ENCODE data around the gene TAB2. TPM values are rescaled to one million over a fixed set of nuclear protein-coding genes. Genes with fewer than 3 reads are reported as not detected.
"Not testable (repeated sequence)": the region's sequence is repeated elsewhere in the genome, so short reads cannot be mapped to it uniquely, and the experiment has no call there.

TAB2 gene
- total RNA-seq, 1 experiment from 2014 or later, result 45.8 TPM

DNA sequence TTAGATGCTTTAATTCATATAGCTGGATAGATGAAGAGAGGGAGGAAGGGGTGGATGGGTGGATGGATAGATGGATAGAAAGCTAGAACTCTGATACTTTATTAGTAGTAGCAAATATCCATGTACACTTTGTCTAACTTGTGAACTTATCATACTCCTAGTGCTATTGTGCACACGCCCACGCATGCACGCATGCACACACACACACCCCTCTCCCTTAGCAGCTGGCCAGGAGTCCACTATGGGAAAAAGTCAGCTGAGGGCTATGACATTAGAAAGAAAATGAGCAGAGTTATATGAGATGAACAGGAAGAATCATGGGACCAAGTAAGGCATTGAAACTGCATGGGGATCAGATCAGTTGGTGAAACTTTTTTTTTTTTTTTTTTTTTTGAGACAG, 28.6 kb downstream of the TAB2 start:
- H3K27ac ChIP-seq, result no peak overlapping the region
- no peak for DNase-seq
- POLR2A ChIA-PET (ENCODE audit: unreplicated experiment), result no interaction called here
- H3K9me3 ChIP-seq (ENCODE audit: insufficient read depth, low read depth), result no peaks in the 10 kb centered on the region
- intact Hi-C loops (cut with micrococcal nuclease; ENCODE audit: unreplicated experiment), result no loop called here
- no peak for TF ChIP-seq EZH2 (IDR thresholded peaks at IDR 0.05; ENCODE audit: low read depth)
- TF ChIP-seq, protein P1, sequence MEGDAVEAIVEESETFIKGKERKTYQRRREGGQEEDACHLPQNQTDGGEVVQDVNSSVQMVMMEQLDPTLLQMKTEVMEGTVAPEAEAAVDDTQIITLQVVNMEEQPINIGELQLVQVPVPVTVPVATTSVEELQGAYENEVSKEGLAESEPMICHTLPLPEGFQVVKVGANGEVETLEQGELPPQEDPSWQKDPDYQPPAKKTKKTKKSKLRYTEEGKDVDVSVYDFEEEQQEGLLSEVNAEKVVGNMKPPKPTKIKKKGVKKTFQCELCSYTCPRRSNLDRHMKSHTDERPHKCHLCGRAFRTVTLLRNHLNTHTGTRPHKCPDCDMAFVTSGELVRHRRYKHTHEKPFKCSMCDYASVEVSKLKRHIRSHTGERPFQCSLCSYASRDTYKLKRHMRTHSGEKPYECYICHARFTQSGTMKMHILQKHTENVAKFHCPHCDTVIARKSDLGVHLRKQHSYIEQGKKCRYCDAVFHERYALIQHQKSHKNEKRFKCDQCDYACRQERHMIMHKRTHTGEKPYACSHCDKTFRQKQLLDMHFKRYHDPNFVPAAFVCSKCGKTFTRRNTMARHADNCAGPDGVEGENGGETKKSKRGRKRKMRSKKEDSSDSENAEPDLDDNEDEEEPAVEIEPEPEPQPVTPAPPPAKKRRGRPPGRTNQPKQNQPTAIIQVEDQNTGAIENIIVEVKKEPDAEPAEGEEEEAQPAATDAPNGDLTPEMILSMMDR (conservative IDR thresholded peaks at IDR 0.05), result no peak
- peaks cover 17% of the 10 kb centered on the region; the same call in 1 of the 2 replicates for H3F3A ChIP-seq (ENCODE audit: insufficient read depth, low read depth)
- no peaks in the 10 kb centered on the region for H3K9me2 ChIP-seq (ENCODE audit: insufficient read depth)
- CTCF ChIA-PET, result no interaction called here
- H3K4me3 ChIP-seq, result no peak overlapping the region
- no peak overlapping the region for H3K4me2 ChIP-seq
- BruUV-seq (replicated peaks), result no TSS peak
- no peaks in the 10 kb centered on the region for H3K27me3 ChIP-seq (ENCODE audit: insufficient read depth, low read depth)
- no peak overlapping the region for H2AFZ ChIP-seq
- H4K20me1 ChIP-seq (ENCODE audit: insufficient read depth), result peaks cover 50% of the 10 kb centered on the region
- H3K4me1 ChIP-seq (replicated peaks; ENCODE audit: insufficient read depth), result no peaks in the 10 kb centered on the region
- peaks cover 95% of the 10 kb centered on the region for H3K79me2 ChIP-seq (ENCODE audit: low read depth)
- no peaks in the 10 kb centered on the region for H3K36me3 ChIP-seq (ENCODE audit: low read depth)

DNA sequence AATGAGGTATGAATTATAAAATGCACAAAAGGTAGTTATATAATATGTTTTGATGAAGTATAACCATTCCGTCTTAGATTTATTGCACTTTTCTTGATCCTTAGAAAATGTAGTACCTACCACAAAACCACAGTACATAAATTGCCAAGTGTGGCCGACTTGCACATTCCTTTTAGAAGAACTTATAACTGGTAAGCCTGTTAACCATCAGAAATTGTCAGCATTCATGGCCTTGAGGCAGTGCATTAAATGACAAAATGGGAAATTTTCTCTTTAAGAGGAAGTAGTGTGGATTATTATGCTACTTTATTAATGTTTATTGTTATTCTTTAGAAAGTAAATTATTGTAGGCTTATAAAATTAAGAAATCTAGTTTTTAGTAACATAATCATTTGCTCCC, 29.6 kb downstream of the TAB2 start:
- BruUV-seq (replicated peaks), result no TSS peak
- no peaks in the 10 kb centered on the region for H3K9me3 ChIP-seq (ENCODE audit: insufficient read depth, low read depth)
- no peaks in the 10 kb centered on the region for H3K27me3 ChIP-seq (ENCODE audit: insufficient read depth, low read depth)
- 0 out of 2 replicates have a peak, but pooled peaks cover 6% of the 10 kb centered on the region for H3K36me3 ChIP-seq (ENCODE audit: low read depth)
- H3F3A ChIP-seq (ENCODE audit: insufficient read depth, low read depth), result peaks cover 12% of the 10 kb centered on the region; the same call in 1 of the 2 replicates
- no peak overlapping the region for H3K27ac ChIP-seq
- ChIA-PET CTCF (no interaction called here), POLR2A (ENCODE audit: unreplicated experiment) (no interaction called here)
- TF ChIP-seq EZH2 (IDR thresholded peaks at IDR 0.05; ENCODE audit: low read depth), result no peak
- TF ChIP-seq, protein P1 (conservative IDR thresholded peaks at IDR 0.05), result no peak
- peaks cover 50% of the 10 kb centered on the region for H4K20me1 ChIP-seq (ENCODE audit: insufficient read depth)
- no peaks in the 10 kb centered on the region; the same call in 1 of the 2 replicates for H3K4me1 ChIP-seq (replicated peaks; ENCODE audit: insufficient read depth)
- H3K4me2 ChIP-seq, result no peak overlapping the region
- no peak overlapping the region for H2AFZ ChIP-seq
- intact Hi-C loops (cut with micrococcal nuclease; ENCODE audit: unreplicated experiment), result no loop called here
- no peak overlapping the region for H3K4me3 ChIP-seq
- peaks cover 95% of the 10 kb centered on the region for H3K79me2 ChIP-seq (ENCODE audit: low read depth)
- DNase-seq, result no peak
- no peaks in the 10 kb centered on the region for H3K9me2 ChIP-seq (ENCODE audit: insufficient read depth)

DNA sequence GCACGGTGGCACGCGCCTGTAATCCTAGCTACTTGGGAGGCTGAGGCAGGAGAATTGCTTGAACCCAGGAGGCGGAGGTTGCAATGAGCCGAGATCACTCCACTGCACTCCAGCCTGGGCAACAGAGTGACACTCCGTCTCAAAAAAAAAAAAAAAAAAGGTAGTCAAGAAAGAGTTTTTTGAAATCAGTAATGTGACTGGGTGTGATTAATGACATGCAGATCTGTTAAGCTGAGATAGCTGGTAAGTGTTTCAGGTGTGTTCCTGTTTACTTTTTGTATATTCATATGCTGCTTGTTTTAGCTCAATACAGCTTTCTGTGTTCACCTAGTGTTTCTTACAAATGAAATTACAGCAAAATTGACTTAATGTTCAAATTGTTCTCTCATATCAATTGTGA, 31.8 kb downstream of the TAB2 start:
- POLR2A ChIA-PET (ENCODE audit: unreplicated experiment); H2AFZ ChIP-seq; H3K4me1 ChIP-seq (replicated peaks; ENCODE audit: insufficient read depth); H3K27ac ChIP-seq; H3F3A ChIP-seq (ENCODE audit: insufficient read depth, low read depth); intact Hi-C loops (cut with micrococcal nuclease; ENCODE audit: unreplicated experiment); H3K36me3 ChIP-seq (ENCODE audit: low read depth); H3K9me3 ChIP-seq (ENCODE audit: insufficient read depth, low read depth); BruUV-seq (replicated peaks); H3K27me3 ChIP-seq (ENCODE audit: insufficient read depth, low read depth); H3K4me2 ChIP-seq; H3K4me3 ChIP-seq; DNase-seq; H3K9me2 ChIP-seq (ENCODE audit: insufficient read depth): not testable (repeated sequence)
- H3K79me2 ChIP-seq (ENCODE audit: low read depth), result peaks cover 95% of the 10 kb centered on the region
- CTCF ChIA-PET, result interaction anchor here (0.6 kb wide), 1 partner anchor 267 kb away, joined by 3 read pairs; no protein-coding TSS in a partner anchor
- H4K20me1 ChIP-seq (ENCODE audit: insufficient read depth), result peaks cover 43% of the 10 kb centered on the region

DNA sequence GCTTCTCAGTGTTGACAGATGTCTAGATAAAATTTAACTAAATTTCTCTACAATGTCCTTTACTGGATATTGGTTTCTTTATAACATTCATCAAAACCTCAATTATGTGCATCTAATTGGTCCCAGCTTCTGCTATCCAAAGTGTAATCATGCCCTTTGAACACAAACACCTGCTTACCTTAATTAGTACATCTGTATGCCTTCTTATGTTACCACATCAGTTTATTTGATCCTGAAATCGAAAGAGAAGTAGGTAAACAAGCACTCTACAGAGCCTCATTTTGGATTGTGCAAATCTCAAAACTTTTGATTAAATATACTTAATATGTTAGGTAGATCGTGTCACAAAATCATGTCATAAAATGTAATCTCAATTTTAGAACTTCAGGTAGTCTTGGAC, 36.5 kb downstream of the TAB2 start:
- Histone ChIP-seq H3F3A (ENCODE audit: insufficient read depth, low read depth) (no peaks in the 10 kb centered on the region), H2AFZ (no peak overlapping the region), H3K27me3 (ENCODE audit: insufficient read depth, low read depth) (no peaks in the 10 kb centered on the region), H3K4me2 (no peak overlapping the region), H4K20me1 (ENCODE audit: insufficient read depth) (peaks cover 14% of the 10 kb centered on the region), H3K4me1 (replicated peaks; ENCODE audit: insufficient read depth) (no peaks in the 10 kb centered on the region; the same call in 1 of the 2 replicates), H3K9me3 (ENCODE audit: insufficient read depth, low read depth) (no peaks in the 10 kb centered on the region), H3K27ac (no peak overlapping the region), H3K36me3 (ENCODE audit: low read depth) (peaks cover 10% of the 10 kb centered on the region; the same call in 1 of the 2 replicates), H3K79me2 (ENCODE audit: low read depth) (peaks cover 99% of the 10 kb centered on the region), H3K4me3 (no peak overlapping the region), H3K9me2 (ENCODE audit: insufficient read depth) (no peaks in the 10 kb centered on the region)
- no peak for TF ChIP-seq EZH2 (IDR thresholded peaks at IDR 0.05; ENCODE audit: low read depth)
- TF ChIP-seq, protein P1 (conservative IDR thresholded peaks at IDR 0.05), result no peak
- ChIA-PET CTCF (no interaction called here), POLR2A (ENCODE audit: unreplicated experiment) (interaction anchor here (0.6 kb wide), 1 partner anchor 26 kb away, joined by 5 read pairs; no protein-coding TSS in a partner anchor)
- BruUV-seq (replicated peaks), result no TSS peak
- intact Hi-C loops (cut with micrococcal nuclease; ENCODE audit: unreplicated experiment), result no loop called here
- no peak for DNase-seq

Data from PC-9 (cell line).